ENCODE data around the gene ZNRD2. TPM values are rescaled to one million over a fixed set of nuclear protein-coding genes. Genes with fewer than 3 reads are reported as not detected.
A peak's percentile ranks its signal among the peaks of the same experiment; 100 is the strongest.

The ZNRD2 gene
- total RNA-seq, 1 donor from 2014 or later = 45.1 TPM

GRCh38 chr11:65557280-65558001 lies 12.8 kb upstream of the ZNRD2 start:
- Mint-ChIP-seq H3K27ac (ENCODE audit: unreplicated experiment) (peak overlapping the region; percentile 90), H3K36me3 (ENCODE audit: low read depth, unreplicated experiment) (peaks cover 4% of the 10 kb centered on the region), H3K4me1 (ENCODE audit: low read depth, unreplicated experiment) (peaks cover 30% of the 10 kb centered on the region), H3K9me3 (ENCODE audit: unreplicated experiment) (no peaks in the 10 kb centered on the region), H3K4me3 (ENCODE audit: unreplicated experiment) (peak overlapping the region; percentile 83), H3K27me3 (ENCODE audit: low read depth, unreplicated experiment) (peaks cover 11% of the 10 kb centered on the region)
- peaks cover 67% of the 10 kb centered on the region for H3K4me1 ChIP-seq (ENCODE audit: insufficient read depth, low read length)
- H3K4me2 ChIP-seq (ENCODE audit: low read length) = peak overlapping the region; percentile 94
- peak overlapping the region; percentile 55 for H3K27ac ChIP-seq (ENCODE audit: low read depth, low read length)
- no peak overlapping the region for H2AFZ ChIP-seq (ENCODE audit: low read depth, low read length)
- peak overlapping the region; percentile 84 for H3K9ac ChIP-seq (ENCODE audit: low read length)
- peaks cover 31% of the 10 kb centered on the region for H4K20me1 ChIP-seq (ENCODE audit: insufficient read depth, low read length)
- H3K79me2 ChIP-seq (ENCODE audit: insufficient read depth, low read length) = peaks cover 37% of the 10 kb centered on the region
- no peaks in the 10 kb centered on the region for H3K27me3 ChIP-seq (ENCODE audit: insufficient read depth, low read length)
- no peak for FAIRE-seq
- no peak for TF ChIP-seq CTCF (IDR thresholded peaks at IDR 0.05; ENCODE audit: insufficient read depth, low read depth, low read length)
- TF ChIP-seq EZH2 (IDR thresholded peaks at IDR 0.05; ENCODE audit: insufficient read depth, low read length) = no peak
- no peak for DNase-seq (ENCODE audit: low read depth)
- H3K4me3 ChIP-seq (ENCODE audit: insufficient read depth, low read depth, low read length) = peak overlapping the region; percentile 58
- H3K9me3 ChIP-seq (ENCODE audit: insufficient read depth, low read depth, low read length) = no peaks in the 10 kb centered on the region
- peaks cover 2% of the 10 kb centered on the region for H3K36me3 ChIP-seq (ENCODE audit: insufficient read depth, low read length)

- FAIRE-seq = no peak
- Mint-ChIP-seq H3K4me1 (ENCODE audit: low read depth, unreplicated experiment) (peaks cover 30% of the 10 kb centered on the region), H3K9me3 (ENCODE audit: unreplicated experiment) (no peaks in the 10 kb centered on the region)
Measured at GRCh38 chr11:65558002-65558929, 12.0 kb upstream of the ZNRD2 start, which contains the start of gene LTBP3. TSS of gene LTBP3 (minus strand) at chr11:65558359. CDS start at chr11:65557959, 400 bp downstream.

More at GRCh38 chr11:65558002-65558929, 12.0 kb upstream of the ZNRD2 start, which contains the start of gene LTBP3:
- peaks cover 24% of the 10 kb centered on the region for H4K20me1 ChIP-seq (ENCODE audit: insufficient read depth, low read length)
- H3K4me3 ChIP-seq (ENCODE audit: insufficient read depth, low read depth, low read length) = peak within 1 kb of the TSS; percentile 58
- TF ChIP-seq EZH2 (IDR thresholded peaks at IDR 0.05; ENCODE audit: insufficient read depth, low read length) (no peak), CTCF (IDR thresholded peaks at IDR 0.05; ENCODE audit: insufficient read depth, low read depth, low read length) (no peak)
- no peak within 1 kb of the TSS for H2AFZ ChIP-seq (ENCODE audit: low read depth, low read length)
- peaks cover 67% of the 10 kb centered on the region for H3K4me1 ChIP-seq (ENCODE audit: insufficient read depth, low read length)
- Mint-ChIP-seq H3K27me3 (ENCODE audit: low read depth, unreplicated experiment) (peaks cover 9% of the 10 kb centered on the region), H3K36me3 (ENCODE audit: low read depth, unreplicated experiment) (peaks cover 2% of the 10 kb centered on the region), H3K4me3 (ENCODE audit: unreplicated experiment) (peak within 1 kb of the TSS; percentile 83), H3K27ac (ENCODE audit: unreplicated experiment) (peak within 1 kb of the TSS; percentile 90)
- no peaks in the 10 kb centered on the region for H3K9me3 ChIP-seq (ENCODE audit: insufficient read depth, low read depth, low read length)
- peak within 1 kb of the TSS; percentile 92 for H3K27ac ChIP-seq (ENCODE audit: low read depth, low read length)
- peak; percentile 68 for DNase-seq (ENCODE audit: low read depth)
- peak within 1 kb of the TSS; percentile 94 for H3K4me2 ChIP-seq (ENCODE audit: low read length)
- H3K79me2 ChIP-seq (ENCODE audit: insufficient read depth, low read length) = peaks cover 37% of the 10 kb centered on the region
- no peaks in the 10 kb centered on the region for H3K36me3 ChIP-seq (ENCODE audit: insufficient read depth, low read length)
- H3K27me3 ChIP-seq (ENCODE audit: insufficient read depth, low read length) = no peaks in the 10 kb centered on the region
- peak within 1 kb of the TSS; percentile 84 for H3K9ac ChIP-seq (ENCODE audit: low read length)

Data from astrocyte (in vitro differentiated cells and primary cell).